MCF 10A (cell line): ENCODE results near the gene CCL22. TPM values are rescaled to one million over a fixed set of nuclear protein-coding genes. Genes with fewer than 3 reads are reported as not detected.

ENCODE experiments used
- BruUV-seq: library from RNA; stranded (reverse); fragments of 400-500 nt; replicated peaks from 2 replicates; lab custom pipeline; 2021; lab: Mats Ljungman, UMichigan
- CTCF ChIA-PET: fragments of 300-600 bp; sonication (Branson Sonifier 250); formaldehyde crosslinking; extraction: SDS; loops from one replicate; lab custom pipeline; 2021; ENCODE audit warnings: antibody characterized with exemption, inconsistent platforms; lab: Yijun Ruan, JAX
- POLR2A ChIA-PET: fragments of 300-600, 350-650 bp; sonication (Branson Sonifier 250); formaldehyde crosslinking; extraction: SDS; loops from one replicate; lab custom pipeline; 2020; ENCODE audit warnings: antibody characterized with exemption, inconsistent platforms; lab: Yijun Ruan, JAX
- DNase-seq: peaks from one replicate; pipeline ENCODE4 v3.0.0-alpha.2; 2018; ENCODE audit not compliant: unreplicated experiment
- H3K27ac Mint-ChIP-seq: one replicate; pipeline ENCODE4 v1.8.0; 2022; ENCODE audit warnings: mild to moderate bottlenecking, low read depth, mixed read lengths; ENCODE audit not compliant: unreplicated experiment
- H3K27me3 Mint-ChIP-seq: one replicate; pipeline ENCODE4 v1.8.0; 2022; ENCODE audit warnings: mixed read lengths; ENCODE audit not compliant: insufficient read depth, unreplicated experiment
- H3K36me3 Mint-ChIP-seq: one replicate; pipeline ENCODE4 v1.8.0; 2022; ENCODE audit warnings: mild to moderate bottlenecking, moderate library complexity, mixed read lengths; ENCODE audit not compliant: insufficient read depth, unreplicated experiment
- H3K4me1 Mint-ChIP-seq: one replicate; pipeline ENCODE4 v1.8.0; 2022; ENCODE audit warnings: mixed read lengths; ENCODE audit not compliant: insufficient read depth, unreplicated experiment
- H3K4me3 Mint-ChIP-seq: one replicate; pipeline ENCODE4 v1.8.0; 2022; ENCODE audit warnings: mild to moderate bottlenecking, moderate library complexity, mixed read lengths; ENCODE audit not compliant: unreplicated experiment
- H3K9me3 Mint-ChIP-seq: one replicate; pipeline ENCODE4 v1.8.0; 2022; ENCODE audit warnings: mixed read lengths; ENCODE audit not compliant: unreplicated experiment
- CTCF ChIP-seq: fragments of 200-600 bp; IDR thresholded peaks from one replicate; pipeline ENCODE4 v1.8.0; 2022; ENCODE audit warnings: antibody characterized with exemption, mild to moderate bottlenecking; ENCODE audit not compliant: unreplicated experiment
- intact Hi-C: fragments of 100-400 bp; cut with micrococcal nuclease; formaldehyde crosslinking; loops from 2 replicates; pipeline ENCODE4 v1.14.1; 2022
- total RNA-seq: library from RNA; stranded (reverse); gene quantifications from 2 replicates; pipeline ENCODE4 v1.2.3, GENCODE V29; 2022

Gene CCL22
- total RNA-seq, 1 experiment from 2014 or later = not detected

DNA sequence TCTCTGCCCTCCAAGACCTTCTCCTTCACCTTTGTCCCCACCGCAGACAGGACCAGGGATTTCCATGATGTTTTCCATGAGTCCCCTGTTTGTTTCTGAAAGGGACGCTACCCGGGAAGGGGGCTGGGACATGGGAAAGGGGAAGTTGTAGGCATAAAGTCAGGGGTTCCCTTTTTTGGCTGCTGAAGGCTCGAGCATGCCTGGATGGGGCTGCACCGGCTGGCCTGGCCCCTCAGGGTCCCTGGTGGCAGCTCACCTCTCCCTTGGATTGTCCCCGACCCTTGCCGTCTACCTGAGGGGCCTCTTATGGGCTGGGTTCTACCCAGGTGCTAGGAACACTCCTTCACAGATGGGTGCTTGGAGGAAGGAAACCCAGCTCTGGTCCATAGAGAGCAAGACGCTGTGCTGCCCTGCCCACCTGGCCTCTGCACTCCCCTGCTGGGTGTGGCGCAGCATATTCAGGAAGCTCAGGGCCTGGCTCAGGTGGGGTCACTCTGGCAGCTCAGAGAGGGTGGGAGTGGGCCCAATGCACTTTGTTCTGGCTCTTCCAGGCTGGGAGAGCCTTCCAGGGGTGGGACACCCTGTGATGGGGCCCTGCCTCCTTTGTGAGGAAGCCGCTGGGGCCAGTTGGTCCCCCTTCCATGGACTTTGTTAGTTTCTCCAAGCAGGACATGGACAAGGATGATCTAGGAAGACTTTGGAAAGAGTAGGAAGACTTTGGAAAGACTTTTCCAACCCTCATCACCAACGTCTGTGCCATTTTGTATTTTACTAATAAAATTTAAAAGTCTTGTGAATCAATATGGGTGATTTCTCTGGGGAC, 25.9 kb downstream of the CCL22 start:
- Mint-ChIP-seq H3K36me3 (no peaks in the 10 kb centered on the region), H3K4me1 (peaks cover 13% of the 10 kb centered on the region), H3K27ac (no peak overlapping the region), H3K4me3 (no peak overlapping the region), H3K27me3 (no peaks in the 10 kb centered on the region), H3K9me3 (no peaks in the 10 kb centered on the region)
- DNase-seq = no peak
- CTCF ChIA-PET = interaction anchor here (0.6 kb wide), 1 partner anchor 32 kb away, joined by 3 read pairs; no protein-coding TSS in a partner anchor
- no TSS peak for BruUV-seq
- intact Hi-C loops = no loop called here
- TF ChIP-seq CTCF = no peak
- POLR2A ChIA-PET = interaction anchor here (1.1 kb wide), 1 partner anchor 8 kb away, joined by 6 read pairs; no protein-coding TSS in a partner anchor

GRCh38 chr16:57385083-57385482, 26.5 kb downstream of the CCL22 start:
- no TSS peak for BruUV-seq
- Mint-ChIP-seq H3K4me1 (peaks cover 13% of the 10 kb centered on the region), H3K27ac (no peak overlapping the region), H3K36me3 (no peaks in the 10 kb centered on the region), H3K27me3 (no peaks in the 10 kb centered on the region), H3K9me3 (no peaks in the 10 kb centered on the region), H3K4me3 (no peak overlapping the region)
- DNase-seq = no peak
- TF ChIP-seq CTCF = no peak
- intact Hi-C loops = no loop called here
- ChIA-PET POLR2A (interaction anchor here (1.1 kb wide), 1 partner anchor 9 kb away, joined by 6 read pairs; no protein-coding TSS in a partner anchor), CTCF (no interaction called here)

DNA sequence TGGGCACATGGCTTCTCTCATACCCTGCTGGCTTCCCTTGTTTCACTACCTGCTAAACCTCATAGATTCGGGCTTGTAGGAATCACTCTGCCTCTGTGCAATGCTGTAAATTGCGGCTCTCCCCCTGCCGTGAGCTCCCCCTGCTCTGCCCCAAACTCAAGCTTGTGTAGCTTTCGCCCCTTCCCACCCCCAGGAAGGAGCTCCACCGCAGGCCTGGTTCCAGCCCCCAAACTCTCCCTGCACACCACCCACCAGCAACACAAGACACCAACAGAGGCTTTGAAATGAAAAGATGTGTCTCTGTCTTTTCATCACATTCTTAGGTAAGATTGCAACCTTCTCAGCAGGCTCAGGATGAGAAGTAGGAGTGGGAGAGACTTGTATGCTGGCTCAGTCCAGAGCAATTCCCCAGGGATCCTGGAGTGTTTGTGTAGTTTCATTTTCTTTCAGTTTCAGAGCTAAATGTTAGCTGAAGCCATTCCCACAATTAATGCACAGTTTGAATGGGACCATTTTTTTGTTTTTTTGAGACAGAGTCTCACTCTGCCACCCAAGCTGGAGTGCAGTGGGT, 27.9 kb downstream of the CCL22 start:
- H3K27ac Mint-ChIP-seq = no peak overlapping the region
- ChIA-PET POLR2A (interaction anchor here (0.8 to 0.9 kb wide), 2 partner anchors 9 to 61 kb away, joined by 4 read pairs; partner anchors contain the start of genes CIAPIN1 and COQ9), CTCF (interaction anchor here (0.6 to 1.3 kb wide), 2 partner anchors 30 to 66 kb away, joined by 3 read pairs; no protein-coding TSS in a partner anchor)
- H3K4me1 Mint-ChIP-seq = peaks cover 13% of the 10 kb centered on the region
- BruUV-seq = no TSS peak
- no peak overlapping the region for H3K4me3 Mint-ChIP-seq
- H3K27me3 Mint-ChIP-seq = no peaks in the 10 kb centered on the region
- no peaks in the 10 kb centered on the region for H3K9me3 Mint-ChIP-seq
- intact Hi-C loops = no loop called here
- H3K36me3 Mint-ChIP-seq = no peaks in the 10 kb centered on the region
- TF ChIP-seq CTCF = no peak
- DNase-seq = no peak
